Placental pericyte (primary cell): ENCODE results near the gene NUFIP2. TPM values are rescaled to one million over a fixed set of nuclear protein-coding genes. Genes with fewer than 3 reads are reported as not detected.

Source experiments
- total RNA-seq: library from RNA; depleted of rRNA; stranded (reverse); fragments of >200 nt; gene quantifications from 2 replicates; pipeline ENCODE4 v1.2.3, GENCODE V29; 2012

The NUFIP2 gene, protein sequence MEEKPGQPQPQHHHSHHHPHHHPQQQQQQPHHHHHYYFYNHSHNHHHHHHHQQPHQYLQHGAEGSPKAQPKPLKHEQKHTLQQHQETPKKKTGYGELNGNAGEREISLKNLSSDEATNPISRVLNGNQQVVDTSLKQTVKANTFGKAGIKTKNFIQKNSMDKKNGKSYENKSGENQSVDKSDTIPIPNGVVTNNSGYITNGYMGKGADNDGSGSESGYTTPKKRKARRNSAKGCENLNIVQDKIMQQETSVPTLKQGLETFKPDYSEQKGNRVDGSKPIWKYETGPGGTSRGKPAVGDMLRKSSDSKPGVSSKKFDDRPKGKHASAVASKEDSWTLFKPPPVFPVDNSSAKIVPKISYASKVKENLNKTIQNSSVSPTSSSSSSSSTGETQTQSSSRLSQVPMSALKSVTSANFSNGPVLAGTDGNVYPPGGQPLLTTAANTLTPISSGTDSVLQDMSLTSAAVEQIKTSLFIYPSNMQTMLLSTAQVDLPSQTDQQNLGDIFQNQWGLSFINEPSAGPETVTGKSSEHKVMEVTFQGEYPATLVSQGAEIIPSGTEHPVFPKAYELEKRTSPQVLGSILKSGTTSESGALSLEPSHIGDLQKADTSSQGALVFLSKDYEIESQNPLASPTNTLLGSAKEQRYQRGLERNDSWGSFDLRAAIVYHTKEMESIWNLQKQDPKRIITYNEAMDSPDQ
- total RNA-seq: 30.4 and 51.0 TPM in 2 replicates

GRCh38 chr17:29293890-29294579 lies at the start of gene NUFIP2:
Gene NUFIP2, minus strand, starts transcription at chr17:29294148. Its CDS starts 89 bp downstream, at chr17:29294059.

GRCh38 chr17:29246628-29247027 lies 47.3 kb downstream of the NUFIP2 start, which contains the start of gene CRYBA1:
Gene CRYBA1, plus strand, starts transcription at chr17:29246859. Its CDS starts 5 bp downstream, at chr17:29246864.

Other genes with a start within 250 kb of the NUFIP2 start
- 49.5 and 60.3 TPM in 2 replicates for gene MYO18A, start 113.8 kb downstream of the NUFIP2 start, total RNA-seq
- gene CRYBA1, start 47.3 kb downstream of the NUFIP2 start, total RNA-seq: not detected in 2 replicates
- gene TAOK1, start 96.2 kb upstream of the NUFIP2 start, total RNA-seq: 51.9 and 68.4 TPM in 2 replicates